AG04450 (cell line): ENCODE measurements around the gene UBFD1. TPM values are rescaled to one million over a fixed set of nuclear protein-coding genes. Genes with fewer than 3 reads are reported as not detected.

Experiments used
- CTCF ChIA-PET: fragments of 300-600, 350-600 bp; formaldehyde crosslinking; extraction: SDS; loops from one replicate; lab custom pipeline; 2022; ENCODE audit warnings: antibody characterized with exemption, inconsistent platforms; lab: Charles Lee
- POLR2A ChIA-PET: fragments of 350-600 bp; formaldehyde crosslinking; extraction: SDS; loops from one replicate; lab custom pipeline; 2021; ENCODE audit warnings: antibody characterized with exemption, inconsistent platforms; lab: Yijun Ruan, JAX
- DNase-seq: peaks from one replicate; pipeline ENCODE4 v3.0.0-alpha.2; 2011; ENCODE audit warnings: low read depth, low spot score
- H3K27ac ChIP-seq: one replicate; pipeline ENCODE4 v1.5.1; 2012; ENCODE audit warnings: low read depth, low read length, control low read depth
- H3K27me3 ChIP-seq: one replicate; pipeline ENCODE4 v1.6.0; 2012; ENCODE audit warnings: low read length; ENCODE audit not compliant: control insufficient read depth, insufficient read depth
- H3K4me3 ChIP-seq: 2 replicates; pipeline ENCODE4 v1.5.1; 2011; ENCODE audit warnings: mild to moderate bottlenecking, low read depth, low read length, control low read depth
- H3K9me3 ChIP-seq: 2 replicates; pipeline ENCODE4 v1.5.1; 2012; ENCODE audit warnings: low read length; ENCODE audit not compliant: control insufficient read depth, insufficient read depth
- polyA plus RNA-seq: library from polyadenylated mRNA; depleted of rRNA; stranded (reverse); fragments of >200 nt; gene quantifications from 2 replicates; pipeline ENCODE4 v1.2.3, GENCODE V29; 2011
- TF ChIP-seq, protein P1 (sequence below): IDR thresholded peaks from 2 replicates; pipeline ENCODE4 v1.5.1; 2011; ENCODE audit warnings: low read depth, low read length, control low read depth, inconsistent platforms

The UBFD1 gene
- polyA plus RNA-seq, 1 experiment = 101 TPM

DNA sequence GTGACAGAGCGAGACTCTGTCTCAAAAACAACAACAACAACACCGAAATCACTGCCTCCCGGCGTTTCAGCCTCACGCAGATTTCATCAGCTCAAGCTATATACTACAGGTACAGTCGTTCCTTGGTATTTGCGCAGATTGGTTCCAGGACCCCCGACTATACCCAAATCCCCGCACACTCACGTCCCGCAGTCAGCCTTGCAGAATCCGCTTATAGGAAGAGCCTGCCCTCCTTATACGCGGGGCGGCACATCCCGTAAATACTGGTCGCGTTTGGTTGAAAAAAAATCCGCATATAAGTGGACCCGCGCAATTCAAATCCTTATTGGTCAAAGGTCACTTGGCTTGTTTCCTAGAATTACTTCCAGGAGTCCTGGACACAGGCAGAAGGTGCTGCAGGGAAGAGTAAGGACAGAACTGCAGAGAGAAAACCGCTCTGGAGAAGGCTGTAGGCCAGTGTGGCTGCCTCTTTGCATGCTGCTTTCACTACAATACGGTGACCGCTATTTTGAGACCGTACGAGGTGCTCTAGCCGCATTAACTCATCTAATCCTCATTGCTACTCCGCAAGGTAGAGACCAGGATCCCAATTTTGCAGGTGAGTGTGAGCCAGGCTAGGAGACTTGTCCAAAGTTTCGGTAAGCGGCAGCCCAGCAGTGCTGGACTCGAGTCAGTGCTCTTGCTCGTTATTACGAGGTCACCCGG, 37.9 kb downstream of the UBFD1 start:
- POLR2A ChIA-PET = no interaction called here
- TF ChIP-seq, protein P1, sequence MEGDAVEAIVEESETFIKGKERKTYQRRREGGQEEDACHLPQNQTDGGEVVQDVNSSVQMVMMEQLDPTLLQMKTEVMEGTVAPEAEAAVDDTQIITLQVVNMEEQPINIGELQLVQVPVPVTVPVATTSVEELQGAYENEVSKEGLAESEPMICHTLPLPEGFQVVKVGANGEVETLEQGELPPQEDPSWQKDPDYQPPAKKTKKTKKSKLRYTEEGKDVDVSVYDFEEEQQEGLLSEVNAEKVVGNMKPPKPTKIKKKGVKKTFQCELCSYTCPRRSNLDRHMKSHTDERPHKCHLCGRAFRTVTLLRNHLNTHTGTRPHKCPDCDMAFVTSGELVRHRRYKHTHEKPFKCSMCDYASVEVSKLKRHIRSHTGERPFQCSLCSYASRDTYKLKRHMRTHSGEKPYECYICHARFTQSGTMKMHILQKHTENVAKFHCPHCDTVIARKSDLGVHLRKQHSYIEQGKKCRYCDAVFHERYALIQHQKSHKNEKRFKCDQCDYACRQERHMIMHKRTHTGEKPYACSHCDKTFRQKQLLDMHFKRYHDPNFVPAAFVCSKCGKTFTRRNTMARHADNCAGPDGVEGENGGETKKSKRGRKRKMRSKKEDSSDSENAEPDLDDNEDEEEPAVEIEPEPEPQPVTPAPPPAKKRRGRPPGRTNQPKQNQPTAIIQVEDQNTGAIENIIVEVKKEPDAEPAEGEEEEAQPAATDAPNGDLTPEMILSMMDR = no peak
- Histone ChIP-seq H3K27ac (no peak overlapping the region), H3K4me3 (peak overlapping the region; percentile 77), H3K27me3 (no peaks in the 10 kb centered on the region), H3K9me3 (no peaks in the 10 kb centered on the region)
- CTCF ChIA-PET = no interaction called here
- DNase-seq = no peak

DNA sequence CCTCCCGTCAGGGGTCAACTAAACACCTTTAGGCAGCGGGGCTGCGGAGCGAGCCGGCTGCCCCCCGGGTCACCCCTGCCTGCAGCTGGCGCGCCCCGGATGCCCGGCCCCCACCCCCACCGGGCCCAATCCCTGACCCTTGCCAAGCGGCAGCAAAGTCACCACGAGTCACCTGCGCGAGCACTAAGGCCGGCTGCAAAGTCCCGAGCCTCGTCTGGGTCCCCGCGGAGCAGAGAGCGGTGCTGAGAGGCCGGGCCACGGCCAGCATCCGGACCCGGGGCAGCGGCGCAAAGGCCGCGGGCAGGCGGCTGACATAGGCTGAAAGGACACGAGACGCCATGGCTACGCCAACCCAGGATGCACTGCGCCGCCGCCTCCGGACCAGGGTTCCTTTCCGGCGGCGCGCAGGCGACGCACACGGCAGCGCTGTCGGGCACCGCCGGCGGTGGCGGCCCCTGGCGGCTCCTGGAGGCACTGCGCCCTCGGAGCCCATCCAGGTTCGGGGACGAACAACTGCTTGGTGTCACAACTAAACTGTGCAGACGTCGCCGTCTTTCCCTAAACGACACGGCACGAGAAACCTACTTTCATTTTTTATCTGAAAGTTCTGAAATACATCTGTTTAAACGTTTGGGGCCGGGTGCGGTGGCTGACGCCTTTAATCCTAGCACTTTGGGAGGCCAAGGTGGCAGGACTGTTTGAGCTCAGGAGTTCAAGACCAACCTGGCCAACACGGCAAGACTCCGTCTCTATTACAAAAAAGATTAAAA, 38.6 kb downstream of the UBFD1 start, which contains the start of gene NDUFAB1:
NDUFAB1 (minus strand) TSS at position 366 of the 770 bp plus-strand sequence; CDS start at position 340, 26 bp downstream.
- Histone ChIP-seq H3K27ac (peak within 1 kb of the TSS; percentile 21), H3K9me3 (no peaks in the 10 kb centered on the region), H3K4me3 (peak within 1 kb of the TSS; percentile 77), H3K27me3 (no peaks in the 10 kb centered on the region)
- CTCF ChIA-PET = interaction anchor here (0.6 to 2.1 kb wide), 26 partner anchors 8 to 1409 kb away, joined by 3 to 21 read pairs (median 4); partner anchors contain the start of genes EARS2 and UBFD1
- TF ChIP-seq, protein P1 = peak; percentile 91
- POLR2A ChIA-PET = no interaction called here
- peak; percentile 48 for DNase-seq

DNA sequence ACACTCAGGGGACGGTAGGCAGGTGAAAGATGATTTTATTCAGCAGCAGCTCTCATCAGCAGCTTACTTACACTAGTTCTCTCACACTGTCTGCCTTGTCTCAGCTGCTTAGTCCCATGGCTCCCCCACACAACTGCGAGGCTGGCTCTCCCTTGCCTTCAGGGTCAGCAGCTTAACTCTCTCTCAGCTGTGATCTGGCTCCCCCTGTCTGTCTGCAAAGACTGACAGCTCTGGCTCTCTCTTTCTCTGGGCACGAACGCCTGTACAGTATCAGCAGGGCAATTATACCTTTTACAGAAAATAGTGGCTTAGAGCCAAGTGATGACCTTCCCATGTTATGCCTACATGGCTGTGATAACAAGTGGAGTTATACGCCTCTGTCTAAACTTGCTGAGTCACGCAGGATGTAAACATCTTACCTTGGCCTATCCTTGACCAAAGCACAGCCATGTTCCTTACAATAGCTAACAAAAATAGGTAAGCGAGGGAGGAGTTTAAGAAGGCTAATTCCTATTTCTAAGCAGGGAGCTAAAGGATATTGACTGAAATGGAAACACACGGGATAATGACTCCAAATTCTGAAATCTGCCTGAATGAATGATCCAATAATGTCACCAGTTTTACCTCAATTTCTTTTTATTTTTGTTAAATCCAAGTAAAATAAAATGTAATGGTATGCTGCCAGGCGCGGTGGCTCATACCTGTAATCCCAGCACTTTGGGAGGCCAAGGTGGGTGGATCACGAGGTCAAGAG, 39.7 kb downstream of the UBFD1 start:
- no peaks in the 10 kb centered on the region for H3K9me3 ChIP-seq
- TF ChIP-seq, protein P1 = no peak
- ChIA-PET CTCF (interaction anchor here (0.6 to 2.1 kb wide), 27 partner anchors 8 to 1410 kb away, joined by 3 to 21 read pairs (median 4); partner anchors contain the start of genes EARS2 and UBFD1), POLR2A (no interaction called here)
- H3K27me3 ChIP-seq = no peaks in the 10 kb centered on the region
- DNase-seq = no peak
- no peak overlapping the region for H3K4me3 ChIP-seq
- H3K27ac ChIP-seq = no peak overlapping the region

DNA sequence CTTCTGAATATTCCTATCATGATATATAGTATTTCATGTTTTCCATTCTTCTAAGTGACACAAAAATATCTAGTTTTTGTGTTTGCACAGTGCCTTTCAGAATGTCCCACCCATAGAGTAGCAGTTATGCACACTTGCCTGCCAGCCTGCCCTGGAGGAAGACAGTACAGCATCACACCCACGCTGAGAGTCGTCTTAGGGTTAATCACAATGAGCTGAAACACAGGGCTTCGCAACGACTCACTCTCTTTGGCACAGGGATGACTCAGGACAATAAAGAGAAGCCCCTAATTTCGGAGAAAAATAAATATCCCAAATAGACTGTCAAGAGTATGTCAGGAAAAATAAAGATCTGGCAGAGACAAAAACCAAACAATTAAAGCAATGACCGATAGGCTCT, 50.2 kb downstream of the UBFD1 start:
- DNase-seq = no peak
- ChIA-PET POLR2A (no interaction called here), CTCF (interaction anchor here (2.0 kb wide), 1 partner anchor 11 kb away, joined by 14 read pairs; the partner anchor contains the start of gene NDUFAB1)
- H3K27ac ChIP-seq = peak overlapping the region; percentile 52
- H3K27me3 ChIP-seq = no peaks in the 10 kb centered on the region
- H3K9me3 ChIP-seq = no peaks in the 10 kb centered on the region
- no peak overlapping the region for H3K4me3 ChIP-seq
- TF ChIP-seq, protein P1 = no peak
